GM13976 (cell line): ENCODE measurements around the gene MS4A4A.
A peak's percentile ranks its signal among the peaks of the same experiment; 100 is the strongest.

Experiments
- DNase-seq: peaks from one replicate; pipeline ENCODE4 v3.0.0; 2012; ENCODE audit warnings: low spot score
- CTCF ChIP-seq: IDR thresholded peaks from 2 replicates; pipeline ENCODE4 v1.5.1; 2012; ENCODE audit warnings: borderline replicate concordance, mild to moderate bottlenecking; ENCODE audit not compliant: insufficient read depth; ENCODE audit errors: extremely low read depth, missing control alignments, control extremely low read depth
- in situ Hi-C: fragments of 300-500 bp; cut with MboI; formaldehyde crosslinking; loops from one replicate; pipeline ENCODE4 v1.12.0; 2022; ENCODE audit warnings: low sequenced_read_pairs, mixed read lengths, inconsistent platforms; ENCODE audit not compliant: unreplicated experiment

MS4A4A gene

GRCh38 chr11:60328460-60328859, 48.0 kb downstream of the MS4A4A start:
- no peak for TF ChIP-seq CTCF
- in situ Hi-C loops: no loop called here
- DNase-seq: no peak

GRCh38 chr11:60332846-60333245, 52.4 kb downstream of the MS4A4A start:
- no peak for DNase-seq
- no peak for TF ChIP-seq CTCF
- in situ Hi-C loops: no loop called here

GRCh38 chr11:60334005-60334620, 53.6 kb downstream of the MS4A4A start:
- in situ Hi-C loops: no loop called here
- DNase-seq: peak; percentile 64
- TF ChIP-seq CTCF: peak; percentile 66

- DNase-seq: no peak
- in situ Hi-C loops: no loop called here
Measured at GRCh38 chr11:60336767-60337391, 56.4 kb downstream of the MS4A4A start.

GRCh38 chr11:60338053-60338452, 57.6 kb downstream of the MS4A4A start:
- in situ Hi-C loops: no loop called here
- DNase-seq: no peak
- TF ChIP-seq CTCF: no peak

More at GRCh38 chr11:60336767-60337391, 56.4 kb downstream of the MS4A4A start:
- TF ChIP-seq CTCF: no peak

GRCh38 chr11:60339356-60339755, 58.9 kb downstream of the MS4A4A start:
- TF ChIP-seq CTCF: no peak
- DNase-seq: no peak
- in situ Hi-C loops: no loop called here

- peak; percentile 48 for TF ChIP-seq CTCF
- in situ Hi-C loops: loop anchor here (10.0 kb wide), 1 partner anchor 68 kb away; no protein-coding TSS in a partner anchor
- DNase-seq: no peak
Measured at GRCh38 chr11:60343094-60343704, 62.7 kb downstream of the MS4A4A start.
